A549 (cell line): ENCODE measurements around the gene MTG2. TPM values are rescaled to one million over a fixed set of nuclear protein-coding genes. Genes with fewer than 3 reads are reported as not detected.

ENCODE experiments used
- ATAC-seq, 2 experiments: fragments of 200-7000 bp in 1 of 2; fragments of >200 bp in 1 of 2; cut with Nextera tagmentation in 1 of 2; cut with Tn5 transposase in 1 of 2; 3 replicates each; pipeline versions ENCODE4 v1.8.0 to v1.9.1; 2018 to 2020; ENCODE audit warnings: mild to moderate bottlenecking in 1 of 2, moderate library complexity in 1 of 2
- CTCF ChIA-PET: fragments of 300-600 bp; sonication (Branson Sonifier 250); formaldehyde crosslinking; extraction: SDS; loops from one replicate; lab custom pipeline; 2021; ENCODE audit warnings: antibody characterized with exemption, inconsistent platforms; lab: Yijun Ruan, JAX
- POLR2A ChIA-PET: fragments of 350-600 bp; formaldehyde crosslinking; extraction: SDS; loops from one replicate; lab custom pipeline; 2021; ENCODE audit warnings: antibody characterized with exemption, inconsistent platforms; lab: Yijun Ruan, JAX
- DNase-seq, 2 experiments: peaks; one replicate each; pipeline versions ENCODE4 v3.0.0 to v3.0.0-alpha.2; 2011 to 2016; ENCODE audit warnings: low read depth in 1 of 2, low spot score in 1 of 2
- FAIRE-seq: peaks from 2 replicates; lab custom pipeline; 2011; peaks lifted over from hg19 to GRCh38; lab: Jason Lieb, UNC
- H3K27ac ChIP-seq, 2 experiments: fragments of >200 bp; sonication (Bioruptor Twin); formaldehyde crosslinking; 3 replicates each; pipeline ENCODE4 v1.5.1; 2016 to 2017
- H3K4me1 ChIP-seq: fragments of >200 bp; sonication (Bioruptor Twin); formaldehyde crosslinking; 3 replicates; pipeline ENCODE4 v1.6.1; 2016
- H3K4me2 ChIP-seq: fragments of >200 bp; sonication (Bioruptor Twin); formaldehyde crosslinking; 3 replicates; pipeline ENCODE4 v1.6.1; 2016
- H3K4me3 ChIP-seq: fragments of >200 bp; sonication (Bioruptor Twin); formaldehyde crosslinking; 3 replicates; pipeline ENCODE4 v1.5.1; 2016
- H3K9me3 ChIP-seq: fragments of >200 bp; sonication (Bioruptor Twin); formaldehyde crosslinking; 3 replicates; pipeline ENCODE4 v1.6.1; 2016
- CHD4 ChIP-seq: fragments of 200-600 bp; sonication (generic); IDR thresholded peaks from 2 replicates; pipeline ENCODE4 v1.6.1; 2016; ENCODE audit warnings: antibody characterized with exemption, mild to moderate bottlenecking, borderline replicate concordance
- EHF ChIP-seq: fragments of 250-450 bp; sonication (Bioruptor Pico); IDR thresholded peaks from 2 replicates; pipeline ENCODE4 v1.5.0; 2020; ENCODE audit warnings: mild to moderate bottlenecking
- EHMT2 ChIP-seq: fragments of 200-600 bp; sonication (generic); IDR thresholded peaks from 2 replicates; pipeline ENCODE4 v1.6.1; 2016; ENCODE audit warnings: antibody characterized with exemption, low read depth, mild to moderate bottlenecking, moderate library complexity
- EP300 ChIP-seq, 2 experiments: fragments of >200 bp; sonication (Bioruptor Twin); formaldehyde crosslinking; IDR thresholded peaks; 2 replicates in 1 of 2; 3 replicates in 1 of 2; pipeline ENCODE4 v1.6.1; 2016 to 2017
- FOSB ChIP-seq: fragments of 250-450 bp; sonication (Bioruptor Pico); IDR thresholded peaks from 2 replicates; pipeline ENCODE4 v1.5.0; 2020; ENCODE audit warnings: mild to moderate bottlenecking, moderate library complexity
- FOSL2 ChIP-seq, 2 experiments: fragments of 450-650 bp in 1 of 2; fragments of >200 bp in 1 of 2; sonication (Bioruptor Twin) in 1 of 2; formaldehyde crosslinking; IDR thresholded peaks; 2 replicates each; pipeline versions ENCODE4 v1.5.0 to v1.6.1; 2016 to 2020; ENCODE audit warnings: mild to moderate bottlenecking in 1 of 2, moderate library complexity in 1 of 2
- GATA3 ChIP-seq: IDR thresholded peaks from 2 replicates; pipeline ENCODE4 v1.6.1; 2012; ENCODE audit warnings: borderline replicate concordance
- HDAC2 ChIP-seq: fragments of 200-600 bp; sonication (generic); IDR thresholded peaks from 2 replicates; pipeline ENCODE4 v1.6.1; 2016
- HOXA7 ChIP-seq: fragments of 250-450 bp; sonication (Bioruptor Pico); IDR thresholded peaks from 2 replicates; pipeline ENCODE4 v1.5.0; 2020; ENCODE audit warnings: mild to moderate bottlenecking, moderate library complexity
- HOXB13 ChIP-seq: fragments of 250-450 bp; sonication (Bioruptor Pico); IDR thresholded peaks from 2 replicates; pipeline ENCODE4 v1.5.0; 2020; ENCODE audit warnings: low read depth, mild to moderate bottlenecking, moderate library complexity
- HOXB5 ChIP-seq: fragments of 250-450 bp; sonication (Bioruptor Pico); IDR thresholded peaks from 2 replicates; pipeline ENCODE4 v1.5.0; 2020; ENCODE audit warnings: mild to moderate bottlenecking, moderate library complexity
- JUNB ChIP-seq: fragments of >200 bp; sonication (Bioruptor Twin); formaldehyde crosslinking; IDR thresholded peaks from 2 replicates; pipeline ENCODE4 v1.6.1; 2016
- MAZ ChIP-seq: fragments of 150-350 bp; IDR thresholded peaks from 2 replicates; pipeline ENCODE4 v1.6.1; 2014; ENCODE audit warnings: antibody characterized with exemption, low read depth, low read length, borderline replicate concordance
- NFE2L2 ChIP-seq: fragments of 150-350 bp; conservative IDR thresholded peaks from 2 replicates; pipeline ENCODE4 v1.6.1; 2014; ENCODE audit warnings: low read length
- NPAS2 ChIP-seq: fragments of 250-450 bp; sonication (Bioruptor Pico); IDR thresholded peaks from 2 replicates; pipeline ENCODE4 v1.8.0; 2022; ENCODE audit warnings: mild to moderate bottlenecking, moderate library complexity, borderline replicate concordance
- NR3C1 ChIP-seq: fragments of >200 bp; sonication (Bioruptor Twin); formaldehyde crosslinking; IDR thresholded peaks from 3 replicates; pipeline ENCODE4 v1.6.1; 2017
- POLR2AphosphoS2 ChIP-seq: conservative IDR thresholded peaks from 2 replicates; pipeline ENCODE4 v1.6.1; 2012; ENCODE audit warnings: low read length, improper control_type of control experiment, inconsistent platforms
- RFX5 ChIP-seq: fragments of 450-650 bp; IDR thresholded peaks from 2 replicates; pipeline ENCODE4 v1.7.1; 2014; ENCODE audit warnings: antibody characterized with exemption, mild to moderate bottlenecking, moderate library complexity
- SREBF2 ChIP-seq: fragments of 450-650 bp; IDR thresholded peaks from 2 replicates; pipeline ENCODE4 v1.6.1; 2014; ENCODE audit warnings: mild to moderate bottlenecking, moderate library complexity
- TFCP2L1 ChIP-seq: fragments of 250-450 bp; sonication (Bioruptor Pico); IDR thresholded peaks from 2 replicates; pipeline ENCODE4 v1.5.0; 2021; ENCODE audit warnings: mild to moderate bottlenecking
- ZSCAN20 ChIP-seq: fragments of 250-450 bp; sonication (Bioruptor Pico); IDR thresholded peaks from 2 replicates; pipeline ENCODE4 v1.8.0; 2022; ENCODE audit warnings: mild to moderate bottlenecking, moderate library complexity
- WGBS: methylation state at CpG from one replicate; pipeline ENCODE4 v1.1.6; 2017; ENCODE audit errors: missing lambda C conversion rate; 5-methylcytosine and 5-hydroxymethylcytosine counted together
- polyA plus RNA-seq, 4 experiments: library from polyadenylated mRNA; depleted of rRNA in 3 of 4; stranded (reverse); fragments of >200 nt; fragmentation: RNase III in 1 of 4; extraction: RNeasy Plus Mini Kit Qiagen cat#74134 plus additional on column Dnase treatment in 1 of 4; gene quantifications; 2 replicates in 3 of 4; 3 replicates in 1 of 4; pipeline ENCODE4 v1.2.3, GENCODE V29; 2011 to 2017
- TF ChIP-seq, protein P1 (sequence below): fragments of 450-650 bp; IDR thresholded peaks from 2 replicates; pipeline ENCODE4 v1.6.1; 2014; ENCODE audit warnings: antibody characterized with exemption
- TF ChIP-seq, protein P2 (sequence below): fragments of >200 bp; sonication (Bioruptor Twin); formaldehyde crosslinking; IDR thresholded peaks from 2 replicates; pipeline ENCODE4 v1.6.1; 2016
- TF ChIP-seq, protein P3 (sequence below): fragments of 150-350 bp; IDR thresholded peaks from 2 replicates; pipeline ENCODE4 v1.6.1; 2014; ENCODE audit warnings: low read depth, mild to moderate bottlenecking, low read length
- TF ChIP-seq, protein P4 (sequence below): fragments of >200 bp; sonication (Bioruptor Twin); formaldehyde crosslinking; IDR thresholded peaks from 3 replicates; pipeline ENCODE4 v1.5.1; 2016
- TF ChIP-seq, protein P5 (sequence below): IDR thresholded peaks from 2 replicates; pipeline ENCODE4 v1.6.1; 2012

The MTG2 gene
- polyA plus RNA-seq, 2 of the 4 experiments (the other 2 are of a cell fraction) = 21.9 to 28.7 TPM

DNA sequence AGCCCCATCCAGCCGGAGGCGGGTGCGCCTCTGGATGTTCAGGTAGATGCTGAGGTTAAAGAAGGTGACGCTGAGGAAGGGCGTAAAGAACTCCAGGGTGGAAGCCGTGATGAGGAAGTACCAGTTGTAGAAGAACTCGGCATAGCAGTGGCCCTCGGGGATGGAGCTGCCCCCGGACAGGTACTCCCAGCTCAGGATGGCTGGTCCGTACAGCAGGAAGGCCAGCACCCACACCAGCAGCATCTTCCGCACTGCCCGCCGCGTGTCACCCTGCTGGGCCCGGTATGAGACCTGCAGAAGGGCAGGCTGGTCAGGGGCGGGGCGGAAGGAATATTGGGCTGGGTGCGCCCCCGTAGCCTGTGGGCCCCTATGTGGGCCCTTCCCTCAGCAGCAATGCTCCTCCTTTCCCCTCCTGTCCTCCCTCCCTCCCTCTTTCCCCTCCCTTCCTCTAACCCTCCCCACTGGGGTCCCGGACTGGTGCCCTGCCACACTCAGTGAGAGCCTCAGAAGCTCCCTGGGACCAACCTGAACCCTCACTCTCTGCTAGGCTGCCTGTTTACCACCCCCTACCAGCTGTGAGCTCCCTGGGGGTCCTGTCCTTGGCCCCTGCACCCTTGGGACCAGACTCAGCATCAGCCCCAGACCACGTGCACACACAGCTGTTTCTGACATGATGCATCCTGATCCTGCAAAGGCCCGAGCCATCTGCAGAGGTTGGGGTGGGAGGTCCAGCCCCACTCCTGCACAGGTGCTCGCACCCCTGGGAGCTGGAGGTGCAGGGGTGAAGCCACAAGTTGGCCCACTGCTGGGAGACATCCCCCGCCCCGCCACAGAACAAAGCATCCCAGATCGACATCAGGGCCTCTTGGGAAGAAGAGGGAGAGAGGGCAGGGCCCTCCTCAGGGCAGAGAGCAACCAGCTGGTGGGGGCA, 34.1 kb downstream of the MTG2 start:
- ChIA-PET CTCF (interaction anchor here (0.7 to 0.8 kb wide), 2 partner anchors 166 to 193 kb away, joined by 3 to 4 read pairs; no protein-coding TSS in a partner anchor), POLR2A (no interaction called here)
- no peak overlapping the region for H3K4me3 ChIP-seq
- FAIRE-seq (no peak), ATAC-seq (no peak), DNase-seq (no peak)
- no peaks in the 10 kb centered on the region for H3K9me3 ChIP-seq
- peaks cover 22% of the 10 kb centered on the region; the same call in 2 of the 3 replicates for H3K4me1 ChIP-seq
- WGBS = 30% methylated on average over 20 of the region's 26 CpGs
- H3K4me2 ChIP-seq = no peak overlapping the region
- H3K27ac ChIP-seq = no peak overlapping the region
- TF ChIP-seq, protein P1, sequence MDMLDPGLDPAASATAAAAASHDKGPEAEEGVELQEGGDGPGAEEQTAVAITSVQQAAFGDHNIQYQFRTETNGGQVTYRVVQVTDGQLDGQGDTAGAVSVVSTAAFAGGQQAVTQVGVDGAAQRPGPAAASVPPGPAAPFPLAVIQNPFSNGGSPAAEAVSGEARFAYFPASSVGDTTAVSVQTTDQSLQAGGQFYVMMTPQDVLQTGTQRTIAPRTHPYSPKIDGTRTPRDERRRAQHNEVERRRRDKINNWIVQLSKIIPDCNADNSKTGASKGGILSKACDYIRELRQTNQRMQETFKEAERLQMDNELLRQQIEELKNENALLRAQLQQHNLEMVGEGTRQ = no peak
- no peak for TF ChIP-seq FOSB (CRISPR knock-in tag)
- no peak for TF ChIP-seq MAZ
- TF ChIP-seq ZSCAN20 = no peak
- no peak for TF ChIP-seq JUNB
- TF ChIP-seq, protein P2, sequence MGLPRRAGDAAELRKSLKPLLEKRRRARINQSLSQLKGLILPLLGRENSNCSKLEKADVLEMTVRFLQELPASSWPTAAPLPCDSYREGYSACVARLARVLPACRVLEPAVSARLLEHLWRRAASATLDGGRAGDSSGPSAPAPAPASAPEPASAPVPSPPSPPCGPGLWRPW = no peak
- TF ChIP-seq, protein P3, sequence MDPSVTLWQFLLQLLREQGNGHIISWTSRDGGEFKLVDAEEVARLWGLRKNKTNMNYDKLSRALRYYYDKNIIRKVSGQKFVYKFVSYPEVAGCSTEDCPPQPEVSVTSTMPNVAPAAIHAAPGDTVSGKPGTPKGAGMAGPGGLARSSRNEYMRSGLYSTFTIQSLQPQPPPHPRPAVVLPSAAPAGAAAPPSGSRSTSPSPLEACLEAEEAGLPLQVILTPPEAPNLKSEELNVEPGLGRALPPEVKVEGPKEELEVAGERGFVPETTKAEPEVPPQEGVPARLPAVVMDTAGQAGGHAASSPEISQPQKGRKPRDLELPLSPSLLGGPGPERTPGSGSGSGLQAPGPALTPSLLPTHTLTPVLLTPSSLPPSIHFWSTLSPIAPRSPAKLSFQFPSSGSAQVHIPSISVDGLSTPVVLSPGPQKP = no peak
- no peak for TF ChIP-seq RFX5
- TF ChIP-seq CHD4 = no peak
- TF ChIP-seq SREBF2 = no peak
- TF ChIP-seq, protein P4, sequence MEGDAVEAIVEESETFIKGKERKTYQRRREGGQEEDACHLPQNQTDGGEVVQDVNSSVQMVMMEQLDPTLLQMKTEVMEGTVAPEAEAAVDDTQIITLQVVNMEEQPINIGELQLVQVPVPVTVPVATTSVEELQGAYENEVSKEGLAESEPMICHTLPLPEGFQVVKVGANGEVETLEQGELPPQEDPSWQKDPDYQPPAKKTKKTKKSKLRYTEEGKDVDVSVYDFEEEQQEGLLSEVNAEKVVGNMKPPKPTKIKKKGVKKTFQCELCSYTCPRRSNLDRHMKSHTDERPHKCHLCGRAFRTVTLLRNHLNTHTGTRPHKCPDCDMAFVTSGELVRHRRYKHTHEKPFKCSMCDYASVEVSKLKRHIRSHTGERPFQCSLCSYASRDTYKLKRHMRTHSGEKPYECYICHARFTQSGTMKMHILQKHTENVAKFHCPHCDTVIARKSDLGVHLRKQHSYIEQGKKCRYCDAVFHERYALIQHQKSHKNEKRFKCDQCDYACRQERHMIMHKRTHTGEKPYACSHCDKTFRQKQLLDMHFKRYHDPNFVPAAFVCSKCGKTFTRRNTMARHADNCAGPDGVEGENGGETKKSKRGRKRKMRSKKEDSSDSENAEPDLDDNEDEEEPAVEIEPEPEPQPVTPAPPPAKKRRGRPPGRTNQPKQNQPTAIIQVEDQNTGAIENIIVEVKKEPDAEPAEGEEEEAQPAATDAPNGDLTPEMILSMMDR = no peak
- TF ChIP-seq, protein P5, sequence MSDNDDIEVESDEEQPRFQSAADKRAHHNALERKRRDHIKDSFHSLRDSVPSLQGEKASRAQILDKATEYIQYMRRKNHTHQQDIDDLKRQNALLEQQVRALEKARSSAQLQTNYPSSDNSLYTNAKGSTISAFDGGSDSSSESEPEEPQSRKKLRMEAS = no peak
- no peak for TF ChIP-seq EHF (CRISPR knock-in tag)
- no peak for TF ChIP-seq NFE2L2
- no peak for TF ChIP-seq POLR2AphosphoS2
- no peak for TF ChIP-seq TFCP2L1 (CRISPR knock-in tag)

DNA sequence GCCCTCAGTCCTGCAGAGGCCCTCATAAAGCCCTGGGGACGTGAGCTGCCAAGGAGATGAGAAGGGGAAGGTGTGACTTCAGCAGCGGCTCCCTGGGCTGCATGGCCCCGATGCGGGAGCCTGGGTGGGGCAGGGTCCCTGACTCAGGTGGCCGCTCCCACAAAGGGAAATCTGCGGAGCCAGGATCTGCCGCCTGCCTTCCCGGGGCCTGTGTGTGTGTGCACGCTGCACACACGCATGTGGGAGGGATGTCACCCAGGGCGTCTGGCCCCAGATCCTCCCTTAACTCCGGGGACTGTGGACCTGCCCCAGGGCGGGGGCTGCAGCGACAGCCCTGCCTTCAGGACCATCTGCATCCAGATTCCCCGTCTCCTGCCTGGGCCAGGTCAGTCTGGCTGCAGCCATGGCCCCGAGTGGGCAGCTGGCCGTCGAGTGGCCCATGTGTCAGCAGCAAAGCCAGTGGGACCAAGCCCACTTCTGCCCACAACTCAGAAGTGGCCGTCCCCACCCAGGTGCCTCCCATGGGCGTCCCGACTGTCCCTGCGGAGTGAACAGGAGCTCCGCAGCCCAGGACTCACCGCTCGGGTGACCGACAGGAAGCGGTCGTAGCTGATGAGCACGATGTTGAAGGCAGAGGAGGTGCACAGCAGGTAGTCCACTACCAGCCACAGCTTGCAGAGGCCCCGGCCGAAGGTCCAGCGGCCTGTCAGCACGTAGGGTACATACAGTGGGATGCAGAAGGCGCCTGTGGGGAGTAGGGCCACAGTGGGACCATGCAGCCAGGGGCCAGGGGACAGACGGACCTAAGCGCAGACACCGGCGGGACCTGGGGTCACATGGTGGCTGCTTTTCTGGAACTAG, 35.3 kb downstream of the MTG2 start:
- Histone ChIP-seq H3K4me3 (no peak overlapping the region; the same call in 2 of the 3 replicates), H3K4me1 (peaks cover 22% of the 10 kb centered on the region; the same call in 2 of the 3 replicates)
- TF ChIP-seq HOXB13 (CRISPR knock-in tag) (no peak), NR3C1 (no peak), NPAS2 (CRISPR knock-in tag) (no peak), EP300 (IDR thresholded peaks at IDR 0.05) (no peak), GATA3 (no peak), FOSL2 (IDR thresholded peaks at IDR 0.05) (no peak), FOSL2 (CRISPR knock-in tag; IDR thresholded peaks at IDR 0.05) (no peak), HOXA7 (no peak), EHMT2 (no peak), NFE2L2 (no peak), HOXB5 (CRISPR knock-in tag) (no peak), SREBF2 (no peak), HDAC2 (no peak)
- TF ChIP-seq, protein P3 = no peak

More for the DNA sequence above, 35.3 kb downstream of the MTG2 start:
- WGBS = 32% methylated on average over 31 of the region's 38 CpGs
- DNase-seq = no peak
- Histone ChIP-seq H3K4me2 (no peak overlapping the region), H3K9me3 (no peaks in the 10 kb centered on the region), H3K27ac (no peak overlapping the region)
- POLR2A ChIA-PET = no interaction called here
- no peak for FAIRE-seq
- peak in 1 of 2 experiments; percentile 12; a peak in 3 of 6 replicates for ATAC-seq
- CTCF ChIA-PET = interaction anchor here (0.6 kb wide), 1 partner anchor 9 kb away, joined by 3 read pairs; no protein-coding TSS in a partner anchor
